GM18499 (cell line): Measurements from ENCODE around the gene AAGAB.

Source experiments
- ATAC-seq: cut with Tn5 transposase; IDR thresholded peaks from one replicate; pipeline ENCODE4 v1.9.1; 2021; ENCODE audit warnings: moderate number of reproducible peaks; ENCODE audit not compliant: insufficient read depth, unreplicated experiment

AAGAB gene

GRCh38 chr15:67190326-67190725 lies 64.1 kb downstream of the AAGAB start:
- ATAC-seq: no peak

GRCh38 chr15:67189326-67190051 lies 65.0 kb downstream of the AAGAB start:
- no peak for ATAC-seq

DNA sequence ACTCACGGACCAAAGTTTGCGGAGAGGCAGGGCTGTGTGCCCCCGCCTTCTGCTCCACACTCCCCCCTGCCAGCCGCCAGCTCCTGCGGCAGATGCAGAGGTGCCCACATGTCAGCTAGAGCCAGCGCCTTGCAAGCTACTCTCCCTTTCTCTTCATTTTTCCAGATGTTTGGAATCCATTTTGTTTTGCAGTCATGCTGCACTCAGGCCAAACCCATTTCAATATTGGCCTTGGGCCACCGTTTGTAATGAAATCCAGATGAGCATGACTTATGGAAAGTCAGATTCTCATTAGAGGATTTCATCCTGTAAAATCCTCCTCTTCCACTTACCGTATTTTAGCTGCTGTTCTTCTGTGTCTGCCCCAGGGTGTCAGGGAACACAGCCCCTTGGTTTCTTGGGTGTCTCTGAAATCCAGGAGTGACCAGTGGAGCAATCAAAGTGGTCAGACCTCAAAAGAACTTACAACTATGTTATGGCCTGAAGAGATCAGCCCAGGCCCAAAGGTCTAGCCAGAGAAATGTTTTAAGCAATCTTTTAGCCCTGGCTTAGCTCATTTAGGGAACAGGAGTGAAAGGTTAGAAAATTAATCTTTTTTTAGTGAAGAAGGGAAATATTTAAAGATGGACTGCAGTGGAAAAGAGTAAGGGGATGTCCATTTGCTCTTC lies 65.8 kb downstream of the AAGAB start:
- ATAC-seq: no peak

DNA sequence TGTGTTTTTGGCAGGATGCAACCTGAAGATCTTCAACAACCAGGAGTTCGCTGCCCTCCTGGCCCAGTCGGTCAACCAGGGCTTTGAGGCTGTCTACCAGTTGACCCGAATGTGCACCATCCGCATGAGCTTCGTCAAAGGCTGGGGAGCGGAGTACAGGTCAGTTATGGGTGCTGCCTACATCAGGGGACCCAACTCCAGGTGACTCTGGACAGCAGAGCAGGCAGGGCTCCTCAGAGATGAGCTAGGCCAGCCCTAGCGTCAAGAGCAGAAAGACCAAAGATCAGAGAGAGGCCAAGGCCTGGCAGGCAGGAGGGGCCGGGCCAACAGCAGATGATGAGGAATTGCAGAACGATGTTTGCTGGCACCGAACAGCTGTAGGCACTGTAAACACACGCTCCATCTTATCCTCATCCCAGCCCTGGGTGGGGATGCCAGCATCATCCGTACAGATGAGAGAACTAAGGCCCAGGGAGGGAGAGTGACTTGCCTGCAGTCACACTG lies 67.1 kb downstream of the AAGAB start:
- ATAC-seq: no peak

GRCh38 chr15:67186688-67187087 lies 67.8 kb downstream of the AAGAB start:
- no peak for ATAC-seq

GRCh38 chr15:67186226-67186649 lies 68.2 kb downstream of the AAGAB start:
- ATAC-seq: no peak

DNA sequence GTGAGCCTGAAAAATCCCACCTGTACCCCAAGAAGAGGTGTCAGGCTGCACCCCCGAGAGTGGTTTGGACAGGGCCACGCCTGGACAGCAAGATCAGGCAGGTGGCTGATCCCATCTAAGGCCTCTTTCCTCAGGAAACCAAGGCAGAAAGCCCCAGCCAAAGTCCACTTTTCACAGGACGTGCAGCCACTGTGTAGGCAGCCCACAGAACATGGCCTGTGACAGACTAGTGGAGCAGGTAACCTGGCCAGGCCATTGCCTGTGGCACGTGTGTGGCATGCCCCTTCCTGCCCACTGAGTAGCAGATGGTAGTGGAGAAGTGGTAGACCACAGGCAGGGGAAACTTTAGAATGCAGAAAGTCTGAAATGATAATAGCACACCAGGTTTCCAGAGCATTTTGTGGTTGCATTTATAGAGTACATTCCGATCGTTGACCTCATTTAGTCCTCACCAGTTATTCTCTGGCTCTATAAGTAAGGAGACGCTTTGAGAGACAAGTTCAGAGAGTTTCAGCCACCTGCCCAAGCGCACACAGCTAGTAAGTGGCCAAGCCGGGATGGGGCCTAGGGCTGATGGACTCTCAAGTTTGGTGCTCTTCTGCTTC lies 68.7 kb downstream of the AAGAB start:
- ATAC-seq: no peak

GRCh38 chr15:67185051-67185450 lies 69.4 kb downstream of the AAGAB start:
- no peak for ATAC-seq

DNA sequence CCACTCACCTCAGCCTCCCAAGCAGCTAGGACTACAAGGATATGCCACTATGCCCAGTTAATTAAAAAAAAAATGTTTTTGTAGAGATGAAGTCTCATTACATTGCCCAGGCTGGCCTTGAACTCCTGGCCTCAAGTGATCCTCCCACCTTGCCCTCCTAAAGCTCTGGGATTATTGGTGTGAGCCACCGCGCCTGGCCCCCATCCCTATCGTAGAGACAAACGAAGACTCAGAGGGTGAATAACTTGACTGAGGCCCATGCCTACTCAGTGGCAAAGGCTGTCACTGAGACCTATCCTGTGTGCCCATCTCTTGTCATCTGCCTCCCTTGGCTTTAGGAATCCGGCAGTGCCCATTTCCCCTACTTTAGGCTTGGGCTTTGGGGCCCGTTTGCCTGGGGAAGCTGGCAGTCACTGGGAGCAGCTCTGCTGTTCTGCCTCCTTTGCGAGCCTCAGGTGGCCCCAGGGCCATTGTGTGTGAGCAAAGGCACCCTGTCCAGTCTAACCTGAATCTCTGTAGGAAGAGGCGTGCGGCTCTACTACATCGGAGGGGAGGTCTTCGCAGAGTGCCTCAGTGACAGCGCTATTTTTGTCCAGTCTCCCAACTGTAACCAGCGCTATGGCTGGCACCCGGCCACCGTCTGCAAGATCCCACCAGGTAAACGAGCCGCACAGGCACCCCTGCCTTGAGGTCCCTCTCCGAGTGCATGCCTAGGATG lies 70.1 kb downstream of the AAGAB start:
- ATAC-seq: no peak

GRCh38 chr15:67183443-67184169 lies 70.9 kb downstream of the AAGAB start:
- ATAC-seq: no peak

DNA sequence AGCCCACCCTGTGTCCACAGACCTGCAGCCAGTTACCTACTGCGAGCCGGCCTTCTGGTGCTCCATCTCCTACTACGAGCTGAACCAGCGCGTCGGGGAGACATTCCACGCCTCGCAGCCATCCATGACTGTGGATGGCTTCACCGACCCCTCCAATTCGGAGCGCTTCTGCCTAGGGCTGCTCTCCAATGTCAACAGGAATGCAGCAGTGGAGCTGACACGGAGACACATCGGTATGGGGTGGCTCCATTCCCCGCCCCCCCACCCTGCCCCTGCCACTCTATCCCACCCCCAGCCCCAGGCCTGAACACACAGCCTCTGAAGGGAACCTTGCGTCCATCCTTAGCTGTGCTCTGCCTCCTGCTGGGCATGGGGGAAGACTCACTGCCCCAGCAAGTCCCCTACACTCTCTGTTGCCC lies 73.2 kb downstream of the AAGAB start:
- no peak for ATAC-seq

GRCh38 chr15:67180514-67181191 lies 73.8 kb downstream of the AAGAB start:
- no peak for ATAC-seq

DNA sequence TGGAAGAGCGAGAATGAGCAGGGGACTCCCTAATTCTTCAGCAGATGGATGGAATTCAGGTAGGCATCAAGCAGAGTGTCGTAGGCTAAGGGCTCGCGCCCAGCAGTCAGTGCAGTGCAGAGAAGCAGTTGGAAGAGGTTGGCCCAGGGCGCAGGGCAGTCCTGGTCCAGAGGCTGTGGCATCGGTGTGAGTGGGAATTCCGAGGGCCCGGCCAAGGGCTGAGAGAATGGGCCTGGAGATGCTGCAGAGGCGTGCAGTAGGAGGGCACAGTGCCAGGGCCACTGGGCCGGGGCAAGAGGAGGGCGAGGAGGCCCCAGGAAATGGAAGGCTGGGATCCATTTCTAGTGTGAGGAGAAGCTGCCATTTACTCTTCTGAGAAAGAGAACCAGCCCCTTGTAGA lies 74.4 kb downstream of the AAGAB start:
- ATAC-seq: no peak

GRCh38 chr15:67179411-67179995 lies 75.0 kb downstream of the AAGAB start:
- ATAC-seq: no peak

- no peak for ATAC-seq
Measured at GRCh38 chr15:67178569-67179210, 75.8 kb downstream of the AAGAB start.

DNA sequence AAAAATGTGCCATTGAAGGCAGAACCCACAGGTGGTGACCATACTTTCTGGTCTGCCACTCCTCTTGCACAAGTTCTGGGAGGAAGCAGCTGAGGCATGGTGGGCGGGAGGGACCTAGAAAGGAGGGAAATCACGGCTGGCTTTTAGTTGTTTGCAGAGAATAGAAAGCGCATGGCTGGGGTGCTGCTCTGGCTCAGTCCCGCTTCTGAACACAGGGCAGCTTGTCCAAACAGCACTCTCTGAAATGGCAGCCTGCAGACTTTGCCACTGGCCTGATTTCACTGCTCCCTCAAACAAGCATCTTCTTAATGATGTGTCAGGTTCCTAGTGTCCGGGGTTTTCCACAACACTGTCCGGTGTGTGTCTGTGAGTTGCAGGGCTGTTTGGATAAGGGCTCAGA lies 76.7 kb downstream of the AAGAB start:
- ATAC-seq: no peak

GRCh38 chr15:67176195-67176971 lies 78.1 kb downstream of the AAGAB start:
- no peak for ATAC-seq

GRCh38 chr15:67175643-67176071 lies 78.8 kb downstream of the AAGAB start:
- no peak for ATAC-seq
